Fibroblast of lung (primary cell): ENCODE data around the gene CCDC85C. TPM values are rescaled to one million over a fixed set of nuclear protein-coding genes. Genes with fewer than 3 reads are reported as not detected.

Source experiments
- DNase-seq, 2 donors: peaks; one replicate each; pipeline versions ENCODE4 v3.0.0 to v3.0.0-alpha.2; 2010; ENCODE audit warnings: low read depth in 2 of 2
- H2AFZ ChIP-seq: 2 replicates; pipeline ENCODE4 v1.5.1; 2012; ENCODE audit warnings: low read length, control low read depth, inconsistent platforms
- H3K27ac ChIP-seq: 2 replicates; pipeline ENCODE4 v1.5.1; 2011; ENCODE audit warnings: low read length, control low read depth; ENCODE audit not compliant: insufficient read depth
- H3K27me3 ChIP-seq: 2 replicates; pipeline ENCODE4 v1.5.1; 2011; ENCODE audit warnings: mild to moderate bottlenecking, low read length; ENCODE audit not compliant: control insufficient read depth, insufficient read depth
- H3K36me3 ChIP-seq: 2 replicates; pipeline ENCODE4 v1.5.1; 2011; ENCODE audit warnings: low read length; ENCODE audit not compliant: control insufficient read depth, insufficient read depth
- H3K4me1 ChIP-seq: 2 replicates; pipeline ENCODE4 v1.5.1; 2011; ENCODE audit warnings: low read length; ENCODE audit not compliant: control insufficient read depth, insufficient read depth; ENCODE audit errors: extremely low read depth
- H3K4me2 ChIP-seq: 2 replicates; pipeline ENCODE4 v1.5.1; 2011; ENCODE audit warnings: low read length, control low read depth; ENCODE audit not compliant: insufficient read depth; ENCODE audit errors: extremely low read depth
- H3K4me3 ChIP-seq, 4 experiments: fragments of 200-600 bp in 1 of 4; sonication (generic) in 1 of 4; replicated peaks in 1 of 4; 2 replicates each; pipeline ENCODE4 v1.5.1; 2011 to 2016; ENCODE audit warnings: low read length in 4 of 4, low read depth in 3 of 4, mild to moderate bottlenecking in 3 of 4, control low read depth in 2 of 4, inconsistent platforms in 1 of 4, mixed read lengths in 1 of 4; ENCODE audit not compliant: insufficient read depth in 1 of 4; ENCODE audit errors: control extremely low read depth in 1 of 4
- H3K79me2 ChIP-seq: 2 replicates; pipeline ENCODE4 v1.5.1; 2012; ENCODE audit warnings: mild to moderate bottlenecking, low read length, inconsistent platforms; ENCODE audit not compliant: control insufficient read depth, insufficient read depth
- H3K9ac ChIP-seq: 2 replicates; pipeline ENCODE4 v1.5.1; 2011; ENCODE audit warnings: mild to moderate bottlenecking, low read length, control low read depth; ENCODE audit not compliant: insufficient read depth
- H3K9me3 ChIP-seq: 2 replicates; pipeline ENCODE4 v1.5.1; 2012; ENCODE audit warnings: low read depth, low read length; ENCODE audit not compliant: control insufficient read depth, insufficient read depth
- H4K20me1 ChIP-seq: 2 replicates; pipeline ENCODE4 v1.5.1; 2011; ENCODE audit warnings: low read length; ENCODE audit not compliant: control insufficient read depth, insufficient read depth; ENCODE audit errors: extremely low read depth
- CTCF ChIP-seq, 2 donors: IDR thresholded peaks in 1 of 2; conservative IDR thresholded peaks in 1 of 2; 1 replicate in 1 of 2; 2 replicates in 1 of 2; pipeline ENCODE4 v1.5.1; 2011 to 2012; ENCODE audit warnings: low read length in 2 of 2, control low read depth in 1 of 2, inconsistent platforms in 1 of 2, low read depth in 1 of 2, mild to moderate bottlenecking in 1 of 2
- EZH2 ChIP-seq: IDR thresholded peaks from 2 replicates; pipeline ENCODE4 v1.5.1; 2012; ENCODE audit warnings: low read length, control low read depth, mild to moderate bottlenecking; ENCODE audit errors: missing control alignments
- polyA plus RNA-seq, 2 donors: library from polyadenylated mRNA; depleted of rRNA in 1 of 2; stranded (reverse) in 1 of 2; unstranded in 1 of 2; fragments of >200 nt; gene quantifications; 2 replicates each; pipeline ENCODE4 v1.2.1, GENCODE V29; 2011 to 2012; ENCODE audit warnings: missing spikeins in 1 of 2
- total RNA-seq: library from RNA; depleted of rRNA; stranded (reverse); fragments of >200 nt; gene quantifications from 2 replicates; pipeline ENCODE4 v1.2.1, GENCODE V29; 2014

Gene CCDC85C
- total and polyA plus RNA-seq, 2 donors (not counting 1 experiment from before 2014, with no cell fraction given), result 4.6 to 9.6 TPM

GRCh38 chr14:99505089-99505488 is 98.9 kb downstream of the CCDC85C start:
- no peak overlapping the region for H3K4me2 ChIP-seq
- no peak overlapping the region for H2AFZ ChIP-seq
- H3K79me2 ChIP-seq, result no peaks in the 10 kb centered on the region
- DNase-seq, result no peak
- no peaks in the 10 kb centered on the region for H3K27me3 ChIP-seq
- H4K20me1 ChIP-seq, result no peaks in the 10 kb centered on the region
- H3K36me3 ChIP-seq, result peaks cover 40% of the 10 kb centered on the region
- H3K9me3 ChIP-seq, result no peaks in the 10 kb centered on the region
- no peak overlapping the region for H3K9ac ChIP-seq
- H3K27ac ChIP-seq, result no peak overlapping the region
- H3K4me3 ChIP-seq, result no peak overlapping the region
- no peak for TF ChIP-seq EZH2
- TF ChIP-seq CTCF (conservative IDR thresholded peaks at IDR 0.05 in 1 of 2, IDR thresholded peaks at IDR 0.05 in 1 of 2; ENCODE audit: low read depth in 1 of 2, low read length in 2 of 2), result no peak
- no peaks in the 10 kb centered on the region for H3K4me1 ChIP-seq

- Histone ChIP-seq H3K79me2 (no peaks in the 10 kb centered on the region), H3K9me3 (no peaks in the 10 kb centered on the region), H3K4me2 (no peak overlapping the region), H3K4me1 (no peaks in the 10 kb centered on the region), H4K20me1 (no peaks in the 10 kb centered on the region), H2AFZ (no peak overlapping the region), H3K9ac (no peak overlapping the region), H3K27ac (no peak overlapping the region), H3K36me3 (peaks cover 37% of the 10 kb centered on the region), H3K27me3 (no peaks in the 10 kb centered on the region), H3K4me3 (no peak overlapping the region)
- DNase-seq, result no peak
- TF ChIP-seq EZH2 (no peak), CTCF (conservative IDR thresholded peaks at IDR 0.05 in 1 of 2, IDR thresholded peaks at IDR 0.05 in 1 of 2; ENCODE audit: low read depth in 1 of 2, low read length in 2 of 2) (no peak)
These were observed 100.1 kb downstream of the CCDC85C start for GRCh38 chr14:99503848-99504453.

- no peak overlapping the region for H3K27ac ChIP-seq
- H3K79me2 ChIP-seq, result no peaks in the 10 kb centered on the region
- no peaks in the 10 kb centered on the region for H4K20me1 ChIP-seq
- DNase-seq, result no peak
- H3K9me3 ChIP-seq, result no peaks in the 10 kb centered on the region
- no peak overlapping the region for H3K4me2 ChIP-seq
- H3K36me3 ChIP-seq, result peaks cover 30% of the 10 kb centered on the region
- no peak overlapping the region for H2AFZ ChIP-seq
- H3K9ac ChIP-seq, result no peak overlapping the region
- no peak for TF ChIP-seq EZH2
- TF ChIP-seq CTCF (conservative IDR thresholded peaks at IDR 0.05 in 1 of 2, IDR thresholded peaks at IDR 0.05 in 1 of 2; ENCODE audit: low read depth in 1 of 2, low read length in 2 of 2), result no peak
- H3K27me3 ChIP-seq, result no peaks in the 10 kb centered on the region
- H3K4me1 ChIP-seq, result no peaks in the 10 kb centered on the region
- H3K4me3 ChIP-seq, result no peak overlapping the region
These were observed 101.0 kb downstream of the CCDC85C start for GRCh38 chr14:99502989-99503421.
